Astrocyte (in vitro differentiated cells and primary cell): ENCODE data around the gene PAPPA2.

Source experiments
- EZH2 ChIP-seq: IDR thresholded peaks from 2 replicates; pipeline ENCODE4 v1.6.1; 2012; ENCODE audit warnings: mild to moderate bottlenecking, low read length, inconsistent platforms; ENCODE audit not compliant: insufficient read depth
- TF ChIP-seq, protein P1 (sequence below): IDR thresholded peaks from 2 replicates; pipeline ENCODE4 v1.5.1; 2011; ENCODE audit warnings: low read depth, mild to moderate bottlenecking, inconsistent platforms, low read length, moderate library complexity; ENCODE audit not compliant: insufficient read depth

DNA sequence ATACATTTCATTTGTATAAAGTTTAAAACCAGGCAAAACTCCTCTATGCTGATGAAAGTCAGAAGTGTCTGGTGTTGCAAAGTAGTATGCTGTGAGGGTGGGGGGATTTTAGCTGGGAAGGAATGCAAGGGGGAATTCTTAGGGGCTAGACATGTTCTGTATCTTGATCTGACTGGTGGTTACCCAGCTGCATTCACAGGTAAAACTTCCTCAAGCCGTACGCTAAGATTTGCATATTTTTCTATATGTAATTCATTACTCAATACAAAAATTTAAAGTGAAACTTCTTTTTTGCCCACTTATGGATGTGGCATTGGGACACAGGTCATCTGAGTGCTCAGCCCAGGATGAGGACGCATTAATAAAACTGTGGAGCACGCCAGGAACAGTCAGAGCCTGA is 323.3 kb downstream of the PAPPA2 start:
- TF ChIP-seq, protein P1, sequence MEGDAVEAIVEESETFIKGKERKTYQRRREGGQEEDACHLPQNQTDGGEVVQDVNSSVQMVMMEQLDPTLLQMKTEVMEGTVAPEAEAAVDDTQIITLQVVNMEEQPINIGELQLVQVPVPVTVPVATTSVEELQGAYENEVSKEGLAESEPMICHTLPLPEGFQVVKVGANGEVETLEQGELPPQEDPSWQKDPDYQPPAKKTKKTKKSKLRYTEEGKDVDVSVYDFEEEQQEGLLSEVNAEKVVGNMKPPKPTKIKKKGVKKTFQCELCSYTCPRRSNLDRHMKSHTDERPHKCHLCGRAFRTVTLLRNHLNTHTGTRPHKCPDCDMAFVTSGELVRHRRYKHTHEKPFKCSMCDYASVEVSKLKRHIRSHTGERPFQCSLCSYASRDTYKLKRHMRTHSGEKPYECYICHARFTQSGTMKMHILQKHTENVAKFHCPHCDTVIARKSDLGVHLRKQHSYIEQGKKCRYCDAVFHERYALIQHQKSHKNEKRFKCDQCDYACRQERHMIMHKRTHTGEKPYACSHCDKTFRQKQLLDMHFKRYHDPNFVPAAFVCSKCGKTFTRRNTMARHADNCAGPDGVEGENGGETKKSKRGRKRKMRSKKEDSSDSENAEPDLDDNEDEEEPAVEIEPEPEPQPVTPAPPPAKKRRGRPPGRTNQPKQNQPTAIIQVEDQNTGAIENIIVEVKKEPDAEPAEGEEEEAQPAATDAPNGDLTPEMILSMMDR = no peak
- TF ChIP-seq EZH2 = no peak
